HCT116 (cell line): Measurements from ENCODE around the gene DAAM2. TPM values are rescaled to one million over a fixed set of nuclear protein-coding genes. Genes with fewer than 3 reads are reported as not detected.

Experiments used
- ATAC-seq: fragments of 200-7000 bp; cut with Tn5 transposase; 2 replicates; pipeline ENCODE4 v1.9.1; 2020; ENCODE audit warnings: mild to moderate bottlenecking, moderate library complexity
- BruUV-seq: library from RNA; stranded (reverse); fragments of 400-500 nt; replicated peaks from 2 replicates; lab custom pipeline; 2021; lab: Mats Ljungman, UMichigan
- CTCF ChIA-PET: fragments of 300-600 bp; sonication (Branson Sonifier 250); formaldehyde crosslinking; loops from one replicate; lab custom pipeline; 2021; ENCODE audit warnings: antibody characterized with exemption; lab: Charles Lee
- POLR2A ChIA-PET: fragments of 300-600, 350-600 bp; sonication (Branson Sonifier 250); formaldehyde crosslinking; loops from one replicate; lab custom pipeline; 2021; ENCODE audit warnings: antibody characterized with exemption; lab: Charles Lee
- RAD21 ChIA-PET, 2 experiments: fragments of 300-600 bp; sonication (Branson Sonifier 250); formaldehyde crosslinking; loops; one replicate each; lab custom pipeline; 2023; ENCODE audit warnings: low total read pairs in 2 of 2; ENCODE audit not compliant: uncharacterized antibody in 2 of 2, unreplicated experiment in 2 of 2, low non-redundant PET in 1 of 2; lab: Charles Lee
- DNase-seq: peaks from one replicate; pipeline ENCODE4 v3.0.0-alpha.2; 2010; ENCODE audit warnings: low read depth, low spot score
- H2AFZ ChIP-seq: fragments of 200-600 bp; shearing (Covaris generic), sonication (generic); 2 replicates; pipeline ENCODE4 v1.6.1; 2017; ENCODE audit warnings: low read depth, mixed run types, mixed read lengths, antibody characterized with exemption, low read length; ENCODE audit not compliant: poor library complexity, severe bottlenecking
- H3K27ac ChIP-seq: 2 replicates; pipeline ENCODE4 v1.5.1; 2012; ENCODE audit warnings: low read depth, low read length
- H3K27me3 ChIP-seq: fragments of 200-600 bp; sonication (generic); 2 replicates; pipeline ENCODE4 v1.6.1; 2016; ENCODE audit warnings: mixed run types, low read length, mixed read lengths; ENCODE audit not compliant: insufficient read depth
- H3K36me3 ChIP-seq, 2 experiments: fragments of 200-500 bp in 1 of 2; fragments of 200-600 bp in 1 of 2; sonication (Bioruptor generic) in 1 of 2; sonication (generic) in 1 of 2; 2 replicates each; pipeline versions ENCODE4 v1.5.1 to v1.6.1; 2014 to 2016; ENCODE audit warnings: low read length in 2 of 2, inconsistent platforms in 1 of 2, mixed read lengths in 1 of 2, mixed run types in 1 of 2; ENCODE audit not compliant: insufficient read depth in 2 of 2, control insufficient read depth in 1 of 2
- H3K4me1 ChIP-seq, 2 experiments: fragments of 200-600 bp in 1 of 2; sonication (generic) in 1 of 2; 2 replicates each; pipeline versions ENCODE4 v1.5.1 to v1.6.1; 2012 to 2017; ENCODE audit warnings: low read length in 2 of 2, inconsistent platforms in 1 of 2, mild to moderate bottlenecking in 1 of 2, mixed read lengths in 1 of 2, mixed run types in 1 of 2, moderate library complexity in 1 of 2; ENCODE audit not compliant: insufficient read depth in 2 of 2, control insufficient read depth in 1 of 2
- H3K4me2 ChIP-seq: fragments of 200-600 bp; sonication (generic); 2 replicates; pipeline ENCODE4 v1.6.1; 2017; ENCODE audit warnings: mixed run types, low read length, mixed read lengths
- H3K4me3 ChIP-seq, 2 experiments: fragments of 200-600 bp in 1 of 2; sonication (generic) in 1 of 2; replicated peaks in 1 of 2; 2 replicates each; pipeline ENCODE4 v1.5.1; 2011 to 2016; ENCODE audit warnings: low read length in 2 of 2, control low read depth in 1 of 2, low read depth in 1 of 2, mild to moderate bottlenecking in 1 of 2, mixed read lengths in 1 of 2, mixed run types in 1 of 2
- H3K79me2 ChIP-seq: fragments of 200-600 bp; sonication (generic); 2 replicates; pipeline ENCODE4 v1.6.1; 2017; ENCODE audit warnings: mild to moderate bottlenecking, mixed run types, low read length, moderate library complexity, mixed read lengths; ENCODE audit not compliant: insufficient read depth
- H3K9ac ChIP-seq: fragments of 200-600 bp; sonication (generic); 2 replicates; pipeline ENCODE4 v1.6.1; 2016; ENCODE audit warnings: low read length, mixed read lengths
- H3K9me2 ChIP-seq: fragments of 200-600 bp; sonication (generic), shearing (Covaris generic); 2 replicates; pipeline ENCODE4 v1.6.1; 2017; ENCODE audit warnings: mixed run types, mild to moderate bottlenecking, moderate library complexity; ENCODE audit not compliant: insufficient read depth
- H3K9me3 ChIP-seq, 2 experiments: fragments of 200-500 bp in 1 of 2; fragments of 200-600 bp in 1 of 2; sonication (Bioruptor generic) in 1 of 2; sonication (generic) in 1 of 2; 2 replicates each; pipeline ENCODE4 v1.6.1; 2014 to 2017; ENCODE audit warnings: low read length in 2 of 2, mixed read lengths in 2 of 2, inconsistent platforms in 1 of 2, low read depth in 1 of 2, mild to moderate bottlenecking in 1 of 2, mixed run types in 1 of 2, moderate library complexity in 1 of 2; ENCODE audit not compliant: control insufficient read depth in 1 of 2, insufficient read depth in 1 of 2
- H4K20me1 ChIP-seq: fragments of 200-600 bp; sonication (generic), shearing (Covaris generic); 2 replicates; pipeline ENCODE4 v1.6.1; 2017; ENCODE audit warnings: mixed run types, mild to moderate bottlenecking, moderate library complexity; ENCODE audit not compliant: insufficient read depth
- CBX3 ChIP-seq: IDR thresholded peaks from 2 replicates; pipeline ENCODE4 v1.6.1; 2012; ENCODE audit warnings: low read depth
- CEBPB ChIP-seq: IDR thresholded peaks from 2 replicates; pipeline ENCODE4 v1.6.1; 2012; ENCODE audit warnings: low read depth
- CTCF ChIP-seq, 3 experiments: fragments of 200-600 bp in 1 of 3; sonication (generic) in 1 of 3; IDR thresholded peaks in 2 of 3; conservative IDR thresholded peaks in 1 of 3; 2 replicates each; pipeline ENCODE4 v1.5.1; 2012 to 2017; ENCODE audit warnings: low read depth in 2 of 3, low read length in 2 of 3, antibody characterized with exemption in 1 of 3, borderline replicate concordance in 1 of 3, control low read depth in 1 of 3, mild to moderate bottlenecking in 1 of 3, mixed read lengths in 1 of 3, mixed run types in 1 of 3, moderate library complexity in 1 of 3; ENCODE audit not compliant: insufficient read depth in 1 of 3
- EGR1 ChIP-seq: IDR thresholded peaks from 2 replicates; pipeline ENCODE4 v1.6.1; 2012; ENCODE audit warnings: low read depth
- ELF1 ChIP-seq: IDR thresholded peaks from 2 replicates; pipeline ENCODE4 v1.6.1; 2012; ENCODE audit warnings: low read depth, borderline replicate concordance
- EZH2 ChIP-seq: fragments of 200-600 bp; sonication (generic); IDR thresholded peaks from 2 replicates; pipeline ENCODE4 v1.6.1; 2017; ENCODE audit warnings: antibody characterized with exemption, mixed run types
- POLR2AphosphoS5 ChIP-seq: IDR thresholded peaks from 2 replicates; pipeline ENCODE4 v1.6.1; 2011; ENCODE audit warnings: mild to moderate bottlenecking, low read depth, low read length, moderate library complexity
- RAD21 ChIP-seq: IDR thresholded peaks from 2 replicates; pipeline ENCODE4 v1.6.1; 2012; ENCODE audit warnings: low read depth, mild to moderate bottlenecking
- REST ChIP-seq: IDR thresholded peaks from 2 replicates; pipeline ENCODE4 v1.6.1; 2012; ENCODE audit warnings: low read depth
- YY1 ChIP-seq: IDR thresholded peaks from 2 replicates; pipeline ENCODE4 v1.6.1; 2011; ENCODE audit warnings: low read length, low read depth, moderate library complexity, mild to moderate bottlenecking; ENCODE audit not compliant: insufficient replicate concordance; ENCODE audit errors: extremely low read depth
- ZNF274 ChIP-seq: fragments of 200-500 bp; sonication (Bioruptor generic); IDR thresholded peaks from 2 replicates; pipeline ENCODE4 v1.6.1; 2014; ENCODE audit warnings: mild to moderate bottlenecking, low read depth, low read length, inconsistent platforms
- intact Hi-C: fragments of 100-400 bp; cut with micrococcal nuclease; formaldehyde crosslinking; loops from 2 replicates; pipeline ENCODE4 v1.10.0; 2022
- total RNA-seq: library from RNA; stranded (reverse); gene quantifications from one replicate; pipeline ENCODE4 v1.2.1, GENCODE V29; 2021; ENCODE audit not compliant: unreplicated experiment

The DAAM2 gene
- total RNA-seq, 1 experiment from 2014 or later: not detected

GRCh38 chr6:39889229-39889628, 97.1 kb downstream of the DAAM2 start:
- Histone ChIP-seq H3K4me1 (no peaks in the 10 kb centered on the region), H4K20me1 (no peaks in the 10 kb centered on the region), H3K79me2 (no peaks in the 10 kb centered on the region), H3K9me2 (no peaks in the 10 kb centered on the region), H2AFZ (no peak overlapping the region), H3K36me3 (no peaks in the 10 kb centered on the region), H3K4me3 (no peak overlapping the region), H3K27ac (no peak overlapping the region), H3K4me2 (no peak overlapping the region), H3K9me3 (no peaks in the 10 kb centered on the region), H3K9ac (no peak overlapping the region), H3K27me3 (peaks cover 23% of the 10 kb centered on the region)
- ChIA-PET CTCF (no interaction called here), POLR2A (no interaction called here), RAD21 (no interaction called here)
- ATAC-seq (no peak), DNase-seq (no peak)
- no TSS peak for BruUV-seq
- intact Hi-C loops: no loop called here
- TF ChIP-seq ELF1 (no peak), RAD21 (0 out of 2 replicates have a peak, but pooled peaks have one; percentile 8), CEBPB (no peak), CTCF (IDR thresholded peaks at IDR 0.05 in 2 of 3, conservative IDR thresholded peaks at IDR 0.05 in 1 of 3; ENCODE audit: borderline replicate concordance in 1 of 3, insufficient read depth in 1 of 3, low read depth in 2 of 3, low read length in 2 of 3) (0 out of 6 replicates have a peak, but pooled peaks of 1 of the 3 experiments have one; percentile 9)

- no TSS peak for BruUV-seq
- POLR2A ChIA-PET: no interaction called here
Measured at GRCh38 chr6:39891353-39891752, 99.2 kb downstream of the DAAM2 start.

More at GRCh38 chr6:39891353-39891752, 99.2 kb downstream of the DAAM2 start:
- H3K4me3 ChIP-seq: no peak overlapping the region
- intact Hi-C loops: no loop called here
- no peak overlapping the region for H3K27ac ChIP-seq
- H3K4me1 ChIP-seq: no peaks in the 10 kb centered on the region
- peaks cover 20% of the 10 kb centered on the region for H3K27me3 ChIP-seq
- DNase-seq (no peak), ATAC-seq (no peak)
- no peaks in the 10 kb centered on the region for H3K9me2 ChIP-seq
- H3K9me3 ChIP-seq: no peaks in the 10 kb centered on the region
- H2AFZ ChIP-seq: no peak overlapping the region
- no peak overlapping the region for H3K4me2 ChIP-seq
- H3K36me3 ChIP-seq: no peaks in the 10 kb centered on the region
- RAD21 ChIA-PET: no interaction called here
- H3K9ac ChIP-seq: no peak overlapping the region
- H4K20me1 ChIP-seq: no peaks in the 10 kb centered on the region
- CTCF ChIA-PET: interaction anchor here (1.2 to 1.3 kb wide), 2 partner anchors 26 to 515 kb away, joined by 3 to 4 read pairs; no protein-coding TSS in a partner anchor
- no peaks in the 10 kb centered on the region for H3K79me2 ChIP-seq
- TF ChIP-seq REST (no peak), ELF1 (no peak), POLR2AphosphoS5 (no peak), ZNF274 (no peak), YY1 (no peak), CTCF (IDR thresholded peaks at IDR 0.05 in 2 of 3, conservative IDR thresholded peaks at IDR 0.05 in 1 of 3; ENCODE audit: borderline replicate concordance in 1 of 3, insufficient read depth in 1 of 3, low read depth in 2 of 3, low read length in 2 of 3) (no peak), CEBPB (no peak), EGR1 (no peak), CBX3 (no peak), EZH2 (no peak)
- TF ChIP-seq, all 23 proteins: peak for 0
